HFF-Myc (cell line): ENCODE results near the gene MPV17L2.
A peak's percentile ranks its signal among the peaks of the same experiment; 100 is the strongest.
"Not testable (repeated sequence)": the region's sequence is repeated elsewhere in the genome, so short reads cannot be mapped to it uniquely, and the experiment has no call there.

Experiments
- DNase-seq: peaks from one replicate; pipeline ENCODE4 v3.0.0-alpha.2; 2011; ENCODE audit warnings: low read depth; ENCODE audit errors: extremely low read depth
- H3K4me3 ChIP-seq: replicated peaks from 2 replicates; pipeline ENCODE4 v1.5.1; 2011; ENCODE audit warnings: low read depth, mild to moderate bottlenecking, control low read depth, low read length
- TF ChIP-seq, protein P1 (sequence below): IDR thresholded peaks from 2 replicates; pipeline ENCODE4 v1.5.1; 2012; ENCODE audit warnings: mild to moderate bottlenecking, low read depth, low read length, control low read depth; ENCODE audit errors: missing control alignments

Gene MPV17L2

DNA sequence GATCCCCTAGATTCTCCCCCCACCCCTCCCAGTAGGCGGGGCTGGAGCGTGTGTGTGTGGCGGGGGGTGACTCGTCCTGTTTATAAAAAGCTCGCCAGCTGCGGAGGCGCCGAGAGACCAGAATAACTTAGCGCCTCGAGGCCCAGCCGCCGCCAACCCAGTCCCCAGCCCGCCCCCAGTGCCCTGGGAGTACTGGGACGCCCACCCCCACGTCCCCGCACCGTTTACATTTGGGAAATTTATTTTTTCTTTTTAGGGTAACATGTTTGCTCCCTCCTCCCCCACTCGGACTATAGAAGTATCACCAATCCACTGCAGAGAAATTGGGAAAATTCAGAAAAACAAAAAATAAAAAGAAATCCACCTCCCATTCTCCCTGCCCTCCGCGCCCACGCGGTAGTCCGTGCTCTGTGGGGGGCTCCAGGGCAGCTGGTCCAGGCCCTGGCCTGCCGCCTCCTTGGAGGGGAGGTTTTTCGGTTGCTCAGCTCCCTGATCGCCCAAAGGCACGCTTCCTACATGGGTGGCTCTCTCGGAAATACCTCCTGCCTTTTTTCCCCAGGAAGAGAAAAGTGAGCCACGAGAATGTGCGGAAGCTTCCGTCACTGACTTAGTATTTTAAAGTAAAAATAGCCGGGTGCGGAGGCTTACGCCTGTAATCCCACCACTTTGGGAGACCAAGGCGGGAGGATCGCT, 12.3 kb downstream of the MPV17L2 start:
- peak overlapping the region; percentile 48 for H3K4me3 ChIP-seq
- TF ChIP-seq, protein P1, sequence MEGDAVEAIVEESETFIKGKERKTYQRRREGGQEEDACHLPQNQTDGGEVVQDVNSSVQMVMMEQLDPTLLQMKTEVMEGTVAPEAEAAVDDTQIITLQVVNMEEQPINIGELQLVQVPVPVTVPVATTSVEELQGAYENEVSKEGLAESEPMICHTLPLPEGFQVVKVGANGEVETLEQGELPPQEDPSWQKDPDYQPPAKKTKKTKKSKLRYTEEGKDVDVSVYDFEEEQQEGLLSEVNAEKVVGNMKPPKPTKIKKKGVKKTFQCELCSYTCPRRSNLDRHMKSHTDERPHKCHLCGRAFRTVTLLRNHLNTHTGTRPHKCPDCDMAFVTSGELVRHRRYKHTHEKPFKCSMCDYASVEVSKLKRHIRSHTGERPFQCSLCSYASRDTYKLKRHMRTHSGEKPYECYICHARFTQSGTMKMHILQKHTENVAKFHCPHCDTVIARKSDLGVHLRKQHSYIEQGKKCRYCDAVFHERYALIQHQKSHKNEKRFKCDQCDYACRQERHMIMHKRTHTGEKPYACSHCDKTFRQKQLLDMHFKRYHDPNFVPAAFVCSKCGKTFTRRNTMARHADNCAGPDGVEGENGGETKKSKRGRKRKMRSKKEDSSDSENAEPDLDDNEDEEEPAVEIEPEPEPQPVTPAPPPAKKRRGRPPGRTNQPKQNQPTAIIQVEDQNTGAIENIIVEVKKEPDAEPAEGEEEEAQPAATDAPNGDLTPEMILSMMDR = no peak
- DNase-seq = no peak

DNA sequence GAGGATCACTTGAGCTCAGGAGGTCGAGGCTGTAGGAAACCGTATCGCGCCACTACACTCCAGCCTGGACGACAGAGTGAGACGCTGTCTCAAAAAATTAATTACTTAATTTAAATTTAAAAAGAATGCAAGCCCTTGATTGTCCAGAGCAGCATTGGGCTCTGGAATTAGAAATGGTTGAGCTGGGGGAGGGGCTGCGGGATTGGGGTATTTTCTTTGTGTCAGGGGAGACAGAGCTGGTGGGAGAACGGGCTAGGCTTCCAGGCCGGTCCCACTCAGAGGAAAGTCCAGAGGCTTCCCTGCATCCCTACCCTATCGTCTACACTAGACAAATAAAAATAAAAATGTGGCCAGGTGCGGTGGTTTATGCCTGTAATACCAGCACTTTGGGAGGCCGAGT, 13.0 kb downstream of the MPV17L2 start:
- TF ChIP-seq, protein P1 = no peak
- no peak for DNase-seq
- H3K4me3 ChIP-seq = no peak overlapping the region

DNA sequence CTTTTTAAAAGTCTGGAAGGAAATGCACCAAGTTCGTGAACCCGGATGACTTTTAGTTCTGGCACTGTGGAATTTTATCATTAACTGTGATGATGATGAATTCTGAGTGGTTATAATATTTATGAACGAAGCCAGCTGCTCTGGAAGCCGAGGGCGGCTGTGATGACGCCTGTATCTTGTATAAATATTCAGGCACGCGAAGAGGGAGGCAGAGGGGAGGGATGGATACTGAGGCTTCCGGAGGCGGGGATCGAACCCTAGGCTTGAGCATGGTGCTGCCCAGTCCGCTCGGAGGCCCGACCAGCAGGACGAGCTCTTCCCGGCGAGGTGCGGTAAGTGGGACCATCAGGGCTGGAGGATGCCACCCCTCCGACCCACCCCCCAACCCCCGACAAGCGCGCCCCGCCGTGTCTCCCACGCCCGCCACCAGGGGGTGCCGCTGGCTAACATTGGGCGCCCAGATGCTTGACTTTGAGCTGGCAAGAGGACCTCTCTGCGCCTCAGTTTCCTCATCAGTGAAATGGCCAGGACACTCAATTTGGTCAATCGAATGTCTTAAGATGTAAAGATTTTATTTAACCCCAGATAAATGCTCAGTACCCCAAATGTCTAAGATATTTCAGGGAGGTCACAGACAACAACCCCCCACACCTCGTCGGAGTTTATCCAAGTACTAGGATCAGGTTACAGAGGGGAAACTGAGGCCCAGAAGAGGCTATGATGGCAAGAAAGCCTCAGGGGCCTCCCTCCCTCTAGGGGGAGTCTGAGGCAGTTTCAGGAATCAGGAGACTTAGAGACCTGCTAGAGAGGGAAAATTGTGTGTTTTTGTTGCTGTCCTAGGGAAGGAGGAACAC, 15.3 kb downstream of the MPV17L2 start:
- DNase-seq = no peak
- TF ChIP-seq, protein P1 = peak; percentile 61
- H3K4me3 ChIP-seq = no peak overlapping the region

DNA sequence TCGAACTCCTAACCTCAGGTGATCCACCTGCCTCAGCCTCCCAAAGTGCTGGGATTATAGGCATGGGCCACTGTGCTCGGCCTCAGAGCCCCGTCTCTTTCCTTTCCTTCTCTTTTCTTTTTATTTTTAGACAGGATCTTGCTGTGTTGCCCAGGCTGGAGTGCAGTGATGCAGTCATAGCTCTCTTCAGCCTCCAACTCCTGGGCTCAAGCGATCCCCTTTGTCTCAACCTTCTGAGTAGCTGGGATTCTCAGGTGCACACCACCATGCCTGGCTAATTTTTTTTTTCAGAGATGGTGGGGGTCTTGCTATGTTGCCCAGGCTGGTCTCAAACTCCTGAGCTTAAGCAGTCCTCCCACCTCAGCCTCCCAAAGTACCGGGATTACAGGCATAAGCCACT, 16.9 kb downstream of the MPV17L2 start:
- not testable (repeated sequence) for H3K4me3 ChIP-seq, DNase-seq

DNA sequence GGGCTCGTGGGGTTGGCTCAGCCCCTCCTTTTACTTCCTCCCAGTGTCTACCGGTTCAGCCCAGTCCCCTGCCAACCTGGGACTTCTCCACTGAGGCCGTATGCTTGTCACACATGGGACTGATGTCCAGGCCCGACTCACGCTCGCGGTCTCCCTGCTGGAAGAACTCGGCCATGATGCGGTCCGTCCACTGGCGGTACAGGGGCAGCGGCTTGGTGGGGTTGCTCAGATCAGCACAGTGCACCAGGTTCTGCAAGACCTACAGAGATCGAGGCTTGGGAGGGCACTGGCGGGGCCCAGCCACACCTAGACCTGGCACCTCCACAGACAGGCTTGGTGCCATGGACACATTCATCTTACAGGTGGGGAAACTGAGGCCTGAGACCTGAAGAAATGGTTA, 18.7 kb downstream of the MPV17L2 start:
- TF ChIP-seq, protein P1 = no peak
- H3K4me3 ChIP-seq = no peak overlapping the region
- no peak for DNase-seq

DNA sequence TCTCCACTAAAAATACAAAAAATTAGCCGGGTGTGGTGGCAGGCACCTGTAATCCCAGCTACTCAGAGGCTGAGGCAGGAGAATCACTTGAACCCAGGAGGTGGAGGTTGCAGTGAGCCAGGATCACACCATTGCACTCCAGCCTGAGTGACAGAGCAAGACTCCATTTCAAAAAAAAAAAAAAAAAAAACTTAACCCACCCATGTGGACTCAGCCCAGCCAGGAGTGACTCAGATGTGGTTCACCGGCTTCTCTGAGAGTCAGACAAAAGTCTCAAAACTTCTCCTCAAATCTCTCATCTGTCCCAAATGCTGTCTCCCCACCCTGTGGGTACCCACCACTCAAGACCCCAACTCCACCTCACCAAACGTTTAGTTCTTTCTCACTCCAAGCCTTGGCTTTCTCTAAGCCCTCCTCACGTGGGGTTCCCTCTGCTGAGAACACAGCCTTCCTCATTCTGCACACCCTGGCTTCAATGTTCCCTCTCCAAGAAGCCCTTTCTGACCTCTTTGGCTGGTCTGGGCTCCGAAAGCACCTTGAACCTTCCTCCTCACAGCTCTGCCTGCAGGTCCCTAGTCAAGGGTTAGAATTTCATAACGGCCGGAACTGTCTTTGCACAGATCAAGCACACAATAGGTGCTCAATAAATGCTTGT, 21.9 kb downstream of the MPV17L2 start:
- no peak overlapping the region for H3K4me3 ChIP-seq
- DNase-seq = no peak
- TF ChIP-seq, protein P1 = no peak

DNA sequence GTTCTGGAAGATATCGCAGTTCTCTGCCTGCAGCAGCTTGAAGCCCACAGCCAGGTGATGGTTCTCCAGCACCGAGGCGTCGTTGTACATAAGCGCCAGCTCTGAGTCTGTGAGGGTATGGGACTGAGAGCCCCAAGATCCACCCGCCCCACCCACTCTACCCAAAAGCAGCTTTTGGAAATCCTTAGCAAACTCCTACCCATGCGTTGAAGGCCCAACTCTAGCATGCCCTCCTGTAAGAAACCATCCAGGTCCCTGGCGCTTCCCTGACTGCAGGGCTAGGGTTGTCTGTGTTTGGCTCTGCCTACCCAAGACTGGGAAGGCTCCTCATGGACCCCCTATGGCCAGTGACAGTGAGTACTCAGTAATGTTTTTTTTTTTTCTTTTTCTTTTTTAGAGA, 23.8 kb downstream of the MPV17L2 start:
- TF ChIP-seq, protein P1 = no peak
- no peak overlapping the region for H3K4me3 ChIP-seq
- no peak for DNase-seq
